OCI-M2 (cell line): ENCODE results near the gene CYB561A3.
A peak's percentile ranks its signal among the peaks of the same experiment; 100 is the strongest.

Experiments used
- DNase-seq: peaks from one replicate; lab custom pipeline; 2025; ENCODE audit not compliant: unreplicated experiment; lab: John Stamatoyannopoulos, UW

Gene CYB561A3

GRCh38 chr11:61345954-61346843 lies 15.5 kb downstream of the CYB561A3 start:
- DNase-seq, result no peak

GRCh38 chr11:61345170-61345610 lies 16.5 kb downstream of the CYB561A3 start:
- no peak for DNase-seq

- DNase-seq, result no peak
These were observed 17.6 kb downstream of the CYB561A3 start for GRCh38 chr11:61343792-61344745.

- DNase-seq, result no peak
These were observed 19.4 kb downstream of the CYB561A3 start for GRCh38 chr11:61342207-61342803.

- no peak for DNase-seq
These were observed 20.0 kb downstream of the CYB561A3 start for GRCh38 chr11:61341706-61342105.

GRCh38 chr11:61340979-61341378 lies 20.7 kb downstream of the CYB561A3 start:
- DNase-seq, result no peak

- no peak for DNase-seq
These were observed 22.2 kb downstream of the CYB561A3 start for GRCh38 chr11:61339490-61339878.

- DNase-seq, result no peak
These were observed 22.7 kb downstream of the CYB561A3 start for GRCh38 chr11:61338783-61339489.

- DNase-seq, result no peak
These were observed 23.8 kb downstream of the CYB561A3 start for GRCh38 chr11:61337706-61338470.

GRCh38 chr11:61336171-61336935 lies 25.3 kb downstream of the CYB561A3 start:
- DNase-seq, result no peak

GRCh38 chr11:61335355-61335710 lies 26.3 kb downstream of the CYB561A3 start:
- DNase-seq, result no peak

- DNase-seq, result no peak
These were observed 27.0 kb downstream of the CYB561A3 start for GRCh38 chr11:61334434-61335354.

GRCh38 chr11:61333550-61334433 lies 27.9 kb downstream of the CYB561A3 start:
- DNase-seq, result no peak

- DNase-seq, result peak; percentile 24
These were observed 28.7 kb downstream of the CYB561A3 start, which contains the start of the genes DDB1 and TKFC for GRCh38 chr11:61332797-61333549. TSS of gene DDB1 (minus strand) at chr11:61333105. CDS start at chr11:61332968, 137 bp downstream. TSS of gene TKFC (plus strand) at chr11:61333228. CDS start at chr11:61334729, 1,501 bp downstream.

GRCh38 chr11:61332281-61332796 lies 29.3 kb downstream of the CYB561A3 start:
- DNase-seq, result no peak

- no peak for DNase-seq
These were observed 30.0 kb downstream of the CYB561A3 start for GRCh38 chr11:61331651-61332050.
